H9 (cell line): Measurements from ENCODE around the gene SPRED2. TPM values are rescaled to one million over a fixed set of nuclear protein-coding genes. Genes with fewer than 3 reads are reported as not detected.

ENCODE experiments used
- DNase-seq: peaks from one replicate; pipeline ENCODE4 v3.0.0-alpha.2; 2017
- H2AFZ ChIP-seq: one replicate; pipeline ENCODE4 v1.6.1; 2013; ENCODE audit warnings: mild to moderate bottlenecking, low read length, control low read depth, moderate library complexity
- H2AK5ac ChIP-seq: 2 replicates; pipeline ENCODE4 v1.6.1; 2013; ENCODE audit warnings: low read length, control low read depth, mixed read lengths; ENCODE audit not compliant: insufficient read length
- H2BK120ac ChIP-seq: one replicate; pipeline ENCODE4 v1.6.1; 2013; ENCODE audit warnings: low read depth, mild to moderate bottlenecking, low read length, control low read depth, inconsistent platforms; ENCODE audit not compliant: poor library complexity, severe bottlenecking
- H2BK12ac ChIP-seq: 2 replicates; pipeline ENCODE4 v1.6.1; 2013; ENCODE audit warnings: low read length, control low read depth, mixed read lengths, low read depth; ENCODE audit not compliant: insufficient read length
- H2BK15ac ChIP-seq: 2 replicates; pipeline ENCODE4 v1.6.1; 2013; ENCODE audit warnings: low read depth, low read length, control low read depth
- H2BK20ac ChIP-seq: one replicate; pipeline ENCODE4 v1.6.1; 2013; ENCODE audit warnings: low read depth, mild to moderate bottlenecking, low read length, control low read depth, inconsistent platforms; ENCODE audit not compliant: poor library complexity, severe bottlenecking
- H2BK5ac ChIP-seq: 2 replicates; pipeline ENCODE4 v1.6.1; 2013; ENCODE audit warnings: low read length, control low read depth, mixed read lengths; ENCODE audit not compliant: insufficient read length
- H3K14ac ChIP-seq: 2 replicates; pipeline ENCODE4 v1.6.1; 2013; ENCODE audit warnings: low read length, control low read depth; ENCODE audit not compliant: insufficient read depth
- H3K18ac ChIP-seq: 2 replicates; pipeline ENCODE4 v1.6.1; 2013; ENCODE audit warnings: low read depth, mild to moderate bottlenecking, mixed read lengths, low read length, control low read depth; ENCODE audit not compliant: insufficient read length
- H3K23ac ChIP-seq: 2 replicates; pipeline ENCODE4 v1.6.1; 2013; ENCODE audit warnings: low read length, control low read depth, mixed read lengths, low read depth; ENCODE audit not compliant: insufficient read length
- H3K23me2 ChIP-seq: 2 replicates; pipeline ENCODE4 v1.6.1; 2013; ENCODE audit warnings: low read depth, mild to moderate bottlenecking, mixed read lengths, low read length, control low read depth; ENCODE audit not compliant: insufficient read length, poor library complexity, severe bottlenecking
- H3K27ac ChIP-seq: 2 replicates; pipeline ENCODE4 v1.5.1; 2013; ENCODE audit warnings: low read length, control low read depth, mixed read lengths, low read depth; ENCODE audit not compliant: insufficient read length
- H3K27me3 ChIP-seq: 2 replicates; pipeline ENCODE4 v1.6.1; 2013; ENCODE audit warnings: low read length, control low read depth, inconsistent platforms; ENCODE audit not compliant: insufficient read depth
- H3K4ac ChIP-seq: 2 replicates; pipeline ENCODE4 v1.6.1; 2013; ENCODE audit warnings: low read depth, mild to moderate bottlenecking, control low read depth, inconsistent platforms, low read length, moderate library complexity
- H3K4me1 ChIP-seq: 2 replicates; pipeline ENCODE4 v1.6.1; 2013; ENCODE audit warnings: low read length, control low read depth, inconsistent platforms; ENCODE audit not compliant: insufficient read depth
- H3K4me2 ChIP-seq: 2 replicates; pipeline ENCODE4 v1.6.1; 2013; ENCODE audit warnings: low read length, control low read depth, mixed read lengths; ENCODE audit not compliant: insufficient read length, insufficient read depth
- H3K56ac ChIP-seq: 2 replicates; pipeline ENCODE4 v1.6.1; 2013; ENCODE audit warnings: low read depth, mild to moderate bottlenecking, mixed read lengths, low read length, control low read depth; ENCODE audit not compliant: insufficient read length
- H3K79me1 ChIP-seq: 2 replicates; pipeline ENCODE4 v1.6.1; 2013; ENCODE audit warnings: low read depth, mild to moderate bottlenecking, moderate library complexity, low read length, control low read depth, inconsistent platforms; ENCODE audit not compliant: insufficient read depth, poor library complexity, severe bottlenecking
- H3K79me2 ChIP-seq: 2 replicates; pipeline ENCODE4 v1.6.1; 2013; ENCODE audit warnings: low read length, control low read depth, inconsistent platforms; ENCODE audit not compliant: insufficient read depth
- H3K9ac ChIP-seq: 2 replicates; pipeline ENCODE4 v1.6.1; 2013; ENCODE audit warnings: low read length, control low read depth, mixed read lengths; ENCODE audit not compliant: insufficient read length; ENCODE audit errors: extremely low read depth
- H3K9me3 ChIP-seq: one replicate; pipeline ENCODE4 v1.6.1; 2013; ENCODE audit warnings: low read depth, low read length, inconsistent platforms; ENCODE audit not compliant: control insufficient read depth
- H3T11ph ChIP-seq: one replicate; pipeline ENCODE4 v1.6.1; 2013; ENCODE audit warnings: mild to moderate bottlenecking, low read length, control low read depth, inconsistent platforms
- H4K20me1 ChIP-seq: one replicate; pipeline ENCODE4 v1.6.1; 2013; ENCODE audit not compliant: control insufficient read depth, insufficient read length, insufficient read depth
- H4K5ac ChIP-seq: 2 replicates; pipeline ENCODE4 v1.6.1; 2013; ENCODE audit warnings: low read depth, mild to moderate bottlenecking, mixed read lengths, low read length, control low read depth; ENCODE audit not compliant: insufficient read length
- H4K8ac ChIP-seq: replicated peaks from 2 replicates; pipeline ENCODE4 v1.6.1; 2013; ENCODE audit warnings: low read length, control low read depth, mixed read lengths, low read depth; ENCODE audit not compliant: insufficient read length
- H4K91ac ChIP-seq: 2 replicates; pipeline ENCODE4 v1.6.1; 2013; ENCODE audit warnings: low read depth, mild to moderate bottlenecking, moderate library complexity, mixed read lengths, low read length, control low read depth; ENCODE audit not compliant: insufficient read length
- H3K27ac Mint-ChIP-seq, 3 experiments: 2 replicates in 2 of 3; 3 replicates in 1 of 3; pipeline ENCODE4 v1.8.0; 2020 to 2021; ENCODE audit warnings: mixed read lengths in 3 of 3, mild to moderate bottlenecking in 1 of 3, moderate library complexity in 1 of 3
- H3K27me3 Mint-ChIP-seq: 2 replicates; pipeline ENCODE4 v1.8.0; 2021; ENCODE audit warnings: low read depth, mild to moderate bottlenecking, moderate library complexity, mixed read lengths
- H3K36me3 Mint-ChIP-seq, 3 experiments: 2 replicates in 2 of 3; 3 replicates in 1 of 3; pipeline ENCODE4 v1.8.0; 2020 to 2021; ENCODE audit warnings: low read depth in 3 of 3, mixed read lengths in 3 of 3; ENCODE audit not compliant: insufficient read depth in 1 of 3
- H3K4me1 Mint-ChIP-seq, 2 experiments: 2 replicates each; pipeline ENCODE4 v1.8.0; 2020; ENCODE audit warnings: mixed read lengths in 2 of 2
- H3K4me3 Mint-ChIP-seq, 2 experiments: 2 replicates in 1 of 2; 3 replicates in 1 of 2; pipeline ENCODE4 v1.8.0; 2020 to 2021; ENCODE audit warnings: mild to moderate bottlenecking in 2 of 2, mixed read lengths in 2 of 2, moderate library complexity in 1 of 2
- H3K9me3 Mint-ChIP-seq, 2 experiments: 2 replicates in 1 of 2; 3 replicates in 1 of 2; pipeline ENCODE4 v1.8.0; 2020; ENCODE audit warnings: mild to moderate bottlenecking in 2 of 2, mixed read lengths in 2 of 2, moderate library complexity in 1 of 2
- CTCF ChIP-seq: fragments of 200-600 bp; sonication (generic); conservative IDR thresholded peaks from 3 replicates; pipeline ENCODE4 v1.8.0; 2021; ENCODE audit warnings: antibody characterized with exemption, mild to moderate bottlenecking
- WGBS: extraction: QIAGEN DNeasy Blood & Tissue Kit; methylation state at CpG from one replicate; pipeline ENCODE4 v1.1.7; 2013; ENCODE audit warnings: missing lambda C conversion rate, low lambda C conversion rate, mixed read lengths; ENCODE audit not compliant: insufficient read length; ENCODE audit errors: extremely low coverage; 5-methylcytosine and 5-hydroxymethylcytosine counted together
- total RNA-seq: library from RNA; stranded (reverse); gene quantifications from 2 replicates; pipeline ENCODE4 v1.2.1, GENCODE V29; 2021

SPRED2 gene
- total RNA-seq, 1 experiment from 2014 or later, result 23.5 TPM

- no peaks in the 10 kb centered on the region for H4K20me1 ChIP-seq
- H4K91ac ChIP-seq, result no peak overlapping the region
- Mint-ChIP-seq H3K4me1 (peaks cover 10 to 15% of the 10 kb centered on the region in 2 experiments), H3K27me3 (peaks cover 99% of the 10 kb centered on the region), H3K36me3 (no peaks in the 10 kb centered on the region; a peak in 1 of 7 replicates), H3K27ac (no peak overlapping the region), H3K4me3 (no peak overlapping the region; a peak in 1 of 5 replicates), H3K9me3 (peaks cover 0 to 2% of the 10 kb centered on the region in 2 experiments; a peak in 2 of 5 replicates)
- peaks cover 46% of the 10 kb centered on the region for H3K27me3 ChIP-seq
- no peak overlapping the region for H3K4me2 ChIP-seq
- no peak overlapping the region for H2BK5ac ChIP-seq
- no peak overlapping the region for H3T11ph ChIP-seq
- no peak overlapping the region for H3K9ac ChIP-seq
- H2AK5ac ChIP-seq, result no peak overlapping the region
- no peak overlapping the region for H2BK120ac ChIP-seq
- no peak overlapping the region for H4K8ac ChIP-seq
- H2BK12ac ChIP-seq, result no peak overlapping the region
- H2BK20ac ChIP-seq, result no peak overlapping the region
- H3K9me3 ChIP-seq, result no peaks in the 10 kb centered on the region
- H3K4ac ChIP-seq, result no peak overlapping the region
- H2BK15ac ChIP-seq, result no peak overlapping the region
- no peak overlapping the region for H4K5ac ChIP-seq
- H3K23me2 ChIP-seq, result no peaks in the 10 kb centered on the region
- H3K79me1 ChIP-seq, result no peaks in the 10 kb centered on the region
- TF ChIP-seq CTCF, result no peak
- no peak overlapping the region for H2AFZ ChIP-seq
- H3K23ac ChIP-seq, result no peak overlapping the region
- H3K14ac ChIP-seq, result no peak overlapping the region
- no peak overlapping the region for H3K18ac ChIP-seq
- DNase-seq, result no peak
- no peaks in the 10 kb centered on the region for H3K4me1 ChIP-seq
- no CpG with 5 or more reads among the region's 6 CpGs for WGBS
- H3K56ac ChIP-seq, result no peak overlapping the region
- H3K27ac ChIP-seq, result no peak overlapping the region
- H3K79me2 ChIP-seq, result no peaks in the 10 kb centered on the region
Observed at GRCh38 chr2:65278531-65278981, 153.8 kb downstream of the SPRED2 start.
